ENCODE results near the gene CRYBA2.

- no peak for TF ChIP-seq REST (IDR thresholded peaks at IDR 0.05; ENCODE audit: unreplicated experiment)
- TF ChIP-seq EZH2 (IDR thresholded peaks at IDR 0.05; ENCODE audit: low read depth, unreplicated experiment) = peak; percentile 83
- TF ChIP-seq EZH2phosphoT487 (IDR thresholded peaks at IDR 0.05; ENCODE audit: unreplicated experiment) = peak; percentile 74
- no peak for TF ChIP-seq JUNB (IDR thresholded peaks at IDR 0.05; ENCODE audit: unreplicated experiment)
- TF ChIP-seq, protein P1, sequence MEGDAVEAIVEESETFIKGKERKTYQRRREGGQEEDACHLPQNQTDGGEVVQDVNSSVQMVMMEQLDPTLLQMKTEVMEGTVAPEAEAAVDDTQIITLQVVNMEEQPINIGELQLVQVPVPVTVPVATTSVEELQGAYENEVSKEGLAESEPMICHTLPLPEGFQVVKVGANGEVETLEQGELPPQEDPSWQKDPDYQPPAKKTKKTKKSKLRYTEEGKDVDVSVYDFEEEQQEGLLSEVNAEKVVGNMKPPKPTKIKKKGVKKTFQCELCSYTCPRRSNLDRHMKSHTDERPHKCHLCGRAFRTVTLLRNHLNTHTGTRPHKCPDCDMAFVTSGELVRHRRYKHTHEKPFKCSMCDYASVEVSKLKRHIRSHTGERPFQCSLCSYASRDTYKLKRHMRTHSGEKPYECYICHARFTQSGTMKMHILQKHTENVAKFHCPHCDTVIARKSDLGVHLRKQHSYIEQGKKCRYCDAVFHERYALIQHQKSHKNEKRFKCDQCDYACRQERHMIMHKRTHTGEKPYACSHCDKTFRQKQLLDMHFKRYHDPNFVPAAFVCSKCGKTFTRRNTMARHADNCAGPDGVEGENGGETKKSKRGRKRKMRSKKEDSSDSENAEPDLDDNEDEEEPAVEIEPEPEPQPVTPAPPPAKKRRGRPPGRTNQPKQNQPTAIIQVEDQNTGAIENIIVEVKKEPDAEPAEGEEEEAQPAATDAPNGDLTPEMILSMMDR (conservative IDR thresholded peaks at IDR 0.05; ENCODE audit: low read depth in 2 of 2) = no peak
- no peak for TF ChIP-seq POLR2AphosphoS5 (IDR thresholded peaks at IDR 0.05; ENCODE audit: low read depth)
- no peak for TF ChIP-seq ZNF331 (CRISPR knock-in tag; IDR thresholded peaks at IDR 0.05; ENCODE audit: low read depth)
- no peak for TF ChIP-seq CREB1 (CRISPR knock-in tag; IDR thresholded peaks at IDR 0.05; ENCODE audit: low read depth)
- TF ChIP-seq, protein P2, sequence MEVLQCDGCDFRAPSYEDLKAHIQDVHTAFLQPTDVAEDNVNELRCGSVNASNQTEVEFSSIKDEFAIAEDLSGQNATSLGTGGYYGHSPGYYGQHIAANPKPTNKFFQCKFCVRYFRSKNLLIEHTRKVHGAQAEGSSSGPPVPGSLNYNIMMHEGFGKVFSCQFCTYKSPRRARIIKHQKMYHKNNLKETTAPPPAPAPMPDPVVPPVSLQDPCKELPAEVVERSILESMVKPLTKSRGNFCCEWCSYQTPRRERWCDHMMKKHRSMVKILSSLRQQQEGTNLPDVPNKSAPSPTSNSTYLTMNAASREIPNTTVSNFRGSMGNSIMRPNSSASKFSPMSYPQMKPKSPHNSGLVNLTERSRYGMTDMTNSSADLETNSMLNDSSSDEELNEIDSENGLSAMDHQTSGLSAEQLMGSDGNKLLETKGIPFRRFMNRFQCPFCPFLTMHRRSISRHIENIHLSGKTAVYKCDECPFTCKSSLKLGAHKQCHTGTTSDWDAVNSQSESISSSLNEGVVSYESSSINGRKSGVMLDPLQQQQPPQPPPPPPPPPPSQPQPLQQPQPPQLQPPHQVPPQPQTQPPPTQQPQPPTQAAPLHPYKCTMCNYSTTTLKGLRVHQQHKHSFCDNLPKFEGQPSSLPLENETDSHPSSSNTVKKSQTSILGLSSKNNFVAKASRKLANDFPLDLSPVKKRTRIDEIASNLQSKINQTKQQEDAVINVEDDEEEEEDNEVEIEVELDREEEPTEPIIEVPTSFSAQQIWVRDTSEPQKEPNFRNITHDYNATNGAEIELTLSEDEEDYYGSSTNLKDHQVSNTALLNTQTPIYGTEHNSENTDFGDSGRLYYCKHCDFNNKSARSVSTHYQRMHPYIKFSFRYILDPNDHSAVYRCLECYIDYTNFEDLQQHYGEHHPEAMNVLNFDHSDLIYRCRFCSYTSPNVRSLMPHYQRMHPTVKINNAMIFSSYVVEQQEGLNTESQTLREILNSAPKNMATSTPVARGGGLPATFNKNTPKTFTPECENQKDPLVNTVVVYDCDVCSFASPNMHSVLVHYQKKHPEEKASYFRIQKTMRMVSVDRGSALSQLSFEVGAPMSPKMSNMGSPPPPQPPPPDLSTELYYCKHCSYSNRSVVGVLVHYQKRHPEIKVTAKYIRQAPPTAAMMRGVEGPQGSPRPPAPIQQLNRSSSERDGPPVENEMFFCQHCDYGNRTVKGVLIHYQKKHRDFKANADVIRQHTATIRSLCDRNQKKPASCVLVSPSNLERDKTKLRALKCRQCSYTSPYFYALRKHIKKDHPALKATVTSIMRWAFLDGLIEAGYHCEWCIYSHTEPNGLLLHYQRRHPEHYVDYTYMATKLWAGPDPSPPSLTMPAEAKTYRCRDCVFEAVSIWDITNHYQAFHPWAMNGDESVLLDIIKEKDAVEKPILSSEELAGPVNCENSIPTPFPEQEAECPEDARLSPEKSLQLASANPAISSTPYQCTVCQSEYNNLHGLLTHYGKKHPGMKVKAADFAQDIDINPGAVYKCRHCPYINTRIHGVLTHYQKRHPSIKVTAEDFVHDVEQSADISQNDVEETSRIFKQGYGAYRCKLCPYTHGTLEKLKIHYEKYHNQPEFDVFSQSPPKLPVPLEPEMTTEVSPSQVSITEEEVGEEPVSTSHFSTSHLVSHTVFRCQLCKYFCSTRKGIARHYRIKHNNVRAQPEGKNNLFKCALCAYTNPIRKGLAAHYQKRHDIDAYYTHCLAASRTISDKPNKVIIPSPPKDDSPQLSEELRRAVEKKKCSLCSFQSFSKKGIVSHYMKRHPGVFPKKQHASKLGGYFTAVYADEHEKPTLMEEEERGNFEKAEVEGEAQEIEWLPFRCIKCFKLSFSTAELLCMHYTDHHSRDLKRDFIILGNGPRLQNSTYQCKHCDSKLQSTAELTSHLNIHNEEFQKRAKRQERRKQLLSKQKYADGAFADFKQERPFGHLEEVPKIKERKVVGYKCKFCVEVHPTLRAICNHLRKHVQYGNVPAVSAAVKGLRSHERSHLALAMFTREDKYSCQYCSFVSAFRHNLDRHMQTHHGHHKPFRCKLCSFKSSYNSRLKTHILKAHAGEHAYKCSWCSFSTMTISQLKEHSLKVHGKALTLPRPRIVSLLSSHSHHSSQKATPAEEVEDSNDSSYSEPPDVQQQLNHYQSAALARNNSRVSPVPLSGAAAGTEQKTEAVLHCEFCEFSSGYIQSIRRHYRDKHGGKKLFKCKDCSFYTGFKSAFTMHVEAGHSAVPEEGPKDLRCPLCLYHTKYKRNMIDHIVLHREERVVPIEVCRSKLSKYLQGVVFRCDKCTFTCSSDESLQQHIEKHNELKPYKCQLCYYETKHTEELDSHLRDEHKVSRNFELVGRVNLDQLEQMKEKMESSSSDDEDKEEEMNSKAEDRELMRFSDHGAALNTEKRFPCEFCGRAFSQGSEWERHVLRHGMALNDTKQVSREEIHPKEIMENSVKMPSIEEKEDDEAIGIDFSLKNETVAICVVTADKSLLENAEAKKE (CRISPR knock-in tag; IDR thresholded peaks at IDR 0.05) = no peak
- no peak for TF ChIP-seq ZNF114 (CRISPR knock-in tag; IDR thresholded peaks at IDR 0.05)
- TF ChIP-seq ETS1 (IDR thresholded peaks at IDR 0.05) = no peak
Measured at GRCh38 chr2:218959761-218960308, 33.4 kb downstream of the CRYBA2 start.
